ENCODE results near the gene ATP13A3. TPM values are rescaled to one million over a fixed set of nuclear protein-coding genes. Genes with fewer than 3 reads are reported as not detected.
"Not testable (repeated sequence)": the region's sequence is repeated elsewhere in the genome, so short reads cannot be mapped to it uniquely, and the experiment has no call there.

Gene ATP13A3
- total and polyA plus RNA-seq, 7 donors: 10.9 to 82.7 (median 50.4) TPM

DNA sequence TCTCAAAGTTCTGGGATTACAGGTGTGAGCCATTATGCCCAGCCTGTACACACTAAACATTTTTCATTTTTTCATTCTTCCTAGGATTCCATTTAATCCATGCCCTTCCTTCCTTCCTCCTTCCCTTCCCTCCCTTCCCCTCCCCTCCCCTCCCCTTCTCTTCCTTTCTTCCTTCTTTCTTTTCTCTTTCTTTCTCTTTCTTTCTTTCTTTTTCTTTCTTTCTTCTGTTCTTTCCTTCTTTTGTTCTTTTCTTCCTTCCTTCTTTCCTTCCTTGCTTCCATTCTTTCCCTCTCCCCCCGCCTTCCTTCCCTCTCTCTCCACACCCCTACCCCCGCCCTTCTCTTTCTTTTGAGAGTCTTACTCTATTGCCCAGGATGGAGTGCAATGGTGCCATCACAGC lies 40.9 kb upstream of the ATP13A3 start:
- DNase-seq: no peak
- Histone ChIP-seq H3K36me3 (no peaks in the 10 kb centered on the region), H3K4me1 (no peaks in the 10 kb centered on the region), H3K27ac (peak overlapping the region in 2 of 4 donors; percentile 12 to 42), H3K9me3 (no peaks in the 10 kb centered on the region), H3K4me3 (no peak overlapping the region), H3K27me3 (no peaks in the 10 kb centered on the region)
- WGBS, 2 donors: 94% methylated on average over 2 of the region's 2 CpGs
- no peak for TF ChIP-seq POLR2A (IDR thresholded peaks at IDR 0.05)
- TF ChIP-seq, protein P1, sequence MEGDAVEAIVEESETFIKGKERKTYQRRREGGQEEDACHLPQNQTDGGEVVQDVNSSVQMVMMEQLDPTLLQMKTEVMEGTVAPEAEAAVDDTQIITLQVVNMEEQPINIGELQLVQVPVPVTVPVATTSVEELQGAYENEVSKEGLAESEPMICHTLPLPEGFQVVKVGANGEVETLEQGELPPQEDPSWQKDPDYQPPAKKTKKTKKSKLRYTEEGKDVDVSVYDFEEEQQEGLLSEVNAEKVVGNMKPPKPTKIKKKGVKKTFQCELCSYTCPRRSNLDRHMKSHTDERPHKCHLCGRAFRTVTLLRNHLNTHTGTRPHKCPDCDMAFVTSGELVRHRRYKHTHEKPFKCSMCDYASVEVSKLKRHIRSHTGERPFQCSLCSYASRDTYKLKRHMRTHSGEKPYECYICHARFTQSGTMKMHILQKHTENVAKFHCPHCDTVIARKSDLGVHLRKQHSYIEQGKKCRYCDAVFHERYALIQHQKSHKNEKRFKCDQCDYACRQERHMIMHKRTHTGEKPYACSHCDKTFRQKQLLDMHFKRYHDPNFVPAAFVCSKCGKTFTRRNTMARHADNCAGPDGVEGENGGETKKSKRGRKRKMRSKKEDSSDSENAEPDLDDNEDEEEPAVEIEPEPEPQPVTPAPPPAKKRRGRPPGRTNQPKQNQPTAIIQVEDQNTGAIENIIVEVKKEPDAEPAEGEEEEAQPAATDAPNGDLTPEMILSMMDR (IDR thresholded peaks at IDR 0.05): no peak
- TF ChIP-seq EP300 (IDR thresholded peaks at IDR 0.05): no peak
- no peak for TF ChIP-seq POLR2AphosphoS5 (IDR thresholded peaks at IDR 0.05)
- intact Hi-C loops (cut with DNase I): no loop called here

DNA sequence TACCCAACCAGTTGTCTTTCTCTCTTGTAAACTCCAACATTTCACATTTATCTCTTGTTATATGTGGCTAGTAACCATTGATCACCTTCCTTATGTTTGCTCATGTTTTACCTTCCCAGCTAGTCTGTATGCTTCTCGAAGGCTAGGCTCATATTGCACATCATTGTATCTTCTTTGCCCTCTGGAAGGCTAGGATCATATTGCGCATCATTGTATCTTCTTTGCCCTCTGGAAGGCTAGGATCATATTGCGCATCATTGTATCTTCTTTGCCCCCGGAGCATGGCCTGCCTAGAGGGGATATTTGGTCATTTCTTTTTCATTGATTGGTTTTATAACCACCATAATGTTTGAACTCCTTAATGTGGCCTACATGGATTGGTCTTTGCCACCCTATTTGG lies 39.4 kb upstream of the ATP13A3 start:
- no peaks in the 10 kb centered on the region for H3K4me1 ChIP-seq
- intact Hi-C loops (cut with DNase I): no loop called here
- no peak overlapping the region for H3K4me3 ChIP-seq
- no peak for DNase-seq
- no peak for TF ChIP-seq POLR2AphosphoS5 (IDR thresholded peaks at IDR 0.05)
- no peak for TF ChIP-seq EP300 (IDR thresholded peaks at IDR 0.05)
- TF ChIP-seq, protein P1 (IDR thresholded peaks at IDR 0.05): no peak
- no peak for TF ChIP-seq POLR2A (IDR thresholded peaks at IDR 0.05)
- no peaks in the 10 kb centered on the region for H3K27me3 ChIP-seq
- WGBS, 2 donors: 95% methylated on average over 4 of the region's 4 CpGs
- H3K9me3 ChIP-seq: no peaks in the 10 kb centered on the region
- no peaks in the 10 kb centered on the region for H3K36me3 ChIP-seq
- H3K27ac ChIP-seq: no peak overlapping the region

DNA sequence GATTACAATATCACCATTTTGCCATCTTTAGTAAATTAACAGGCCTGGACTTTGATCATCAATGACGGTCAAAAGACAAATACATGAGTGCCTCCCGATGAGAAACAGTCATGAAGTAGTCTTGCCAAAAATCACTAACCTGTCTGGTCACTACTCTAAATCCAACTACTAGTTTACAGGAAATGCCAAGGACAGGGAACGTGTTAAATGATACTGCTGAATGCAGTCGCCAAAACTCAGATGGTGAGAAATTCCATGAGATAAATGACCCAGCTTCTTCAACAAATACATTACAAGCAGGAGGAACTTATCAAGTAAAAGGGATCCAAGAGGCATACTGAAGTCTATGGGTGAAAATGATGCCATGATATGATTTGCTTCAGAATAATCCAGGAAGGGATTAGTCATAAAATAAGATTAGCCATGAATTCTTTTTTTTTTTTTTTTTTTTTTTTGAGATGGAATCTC lies 35.8 kb upstream of the ATP13A3 start:
- no peaks in the 10 kb centered on the region for H3K4me1 ChIP-seq
- H3K36me3 ChIP-seq: no peaks in the 10 kb centered on the region
- intact Hi-C loops (cut with DNase I): no loop called here
- H3K27me3 ChIP-seq: no peaks in the 10 kb centered on the region
- no peak for DNase-seq
- H3K9me3 ChIP-seq: no peaks in the 10 kb centered on the region
- no peak overlapping the region for H3K4me3 ChIP-seq
- no peak overlapping the region for H3K27ac ChIP-seq
- TF ChIP-seq EP300 (IDR thresholded peaks at IDR 0.05): no peak
- TF ChIP-seq POLR2AphosphoS5 (IDR thresholded peaks at IDR 0.05): no peak
- no peak for TF ChIP-seq POLR2A (IDR thresholded peaks at IDR 0.05)
- TF ChIP-seq, protein P1 (IDR thresholded peaks at IDR 0.05): no peak
- WGBS, 2 donors: 66 to 77% methylated on average over 4 of the region's 4 CpGs

DNA sequence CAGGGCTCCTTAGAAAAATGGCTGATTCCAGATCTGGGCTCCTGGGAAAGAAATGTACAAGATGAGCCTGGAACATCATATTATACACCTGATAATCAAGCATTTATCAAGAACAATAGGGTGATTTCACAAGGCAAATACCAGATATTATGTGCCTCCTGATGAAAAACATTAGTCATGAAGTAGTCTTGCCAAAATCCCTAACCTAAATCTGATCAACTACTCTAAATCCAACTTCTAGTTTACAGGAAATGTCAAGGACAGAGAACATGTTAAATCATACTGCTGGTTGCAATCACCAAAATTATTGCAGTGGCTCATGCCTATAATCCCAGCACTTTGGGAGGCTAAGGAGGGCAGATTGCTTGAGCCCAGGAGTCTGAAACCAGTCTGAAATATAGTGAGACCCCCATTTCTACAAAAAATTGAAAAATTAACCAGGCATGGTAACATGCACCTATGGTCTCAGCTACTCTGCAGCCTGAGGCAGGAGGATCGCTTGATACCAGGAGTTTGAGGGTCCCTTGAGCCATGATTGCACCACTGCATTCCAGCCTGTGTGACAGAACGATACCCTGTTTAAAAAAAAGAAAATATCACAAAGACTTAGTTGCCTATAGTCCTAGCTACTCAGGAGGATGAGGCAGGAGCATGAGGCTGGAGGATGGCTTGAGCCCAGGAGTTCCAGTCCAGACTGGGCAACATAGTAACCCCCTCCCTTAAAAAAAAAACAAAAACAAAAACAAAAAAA lies 34.9 kb upstream of the ATP13A3 start:
- 89 to 91% methylated on average over 2 of the region's 2 CpGs for WGBS, 2 donors
- no peak for DNase-seq
- Histone ChIP-seq H3K27me3 (no peaks in the 10 kb centered on the region), H3K4me1 (no peaks in the 10 kb centered on the region), H3K27ac (no peak overlapping the region), H3K4me3 (no peak overlapping the region), H3K36me3 (no peaks in the 10 kb centered on the region), H3K9me3 (no peaks in the 10 kb centered on the region)
- intact Hi-C loops (cut with DNase I): no loop called here
- peak in 1 of 4 donors; percentile 24 for TF ChIP-seq POLR2AphosphoS5 (IDR thresholded peaks at IDR 0.05)
- TF ChIP-seq EP300 (IDR thresholded peaks at IDR 0.05): no peak

DNA sequence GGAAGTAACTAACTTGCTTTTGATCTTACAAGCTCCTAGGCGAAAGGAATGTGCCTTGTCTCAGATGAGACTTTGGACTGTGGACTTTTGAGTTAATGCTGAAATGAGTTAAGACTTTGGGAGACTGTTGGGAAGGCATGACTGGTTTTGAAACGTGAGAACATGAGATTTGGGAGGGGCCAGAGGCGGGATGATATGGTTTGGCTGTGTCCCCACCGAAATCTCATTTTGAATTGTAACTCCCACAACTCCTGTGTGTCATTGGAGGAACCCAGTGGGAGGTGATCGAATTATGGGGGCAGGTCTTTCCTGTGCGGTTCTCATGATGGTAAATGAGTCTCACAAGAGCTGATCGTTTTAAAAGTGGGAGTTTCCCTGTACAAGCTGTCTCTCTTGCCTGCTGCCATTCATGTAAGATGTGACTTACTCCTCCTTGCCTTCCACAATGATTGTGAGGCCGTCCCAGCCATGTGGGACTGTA lies 33.9 kb upstream of the ATP13A3 start:
- H3K4me3 ChIP-seq; DNase-seq; H3K27me3 ChIP-seq; H3K4me1 ChIP-seq; H3K9me3 ChIP-seq; H3K27ac ChIP-seq; intact Hi-C loops (cut with DNase I); H3K36me3 ChIP-seq: not testable (repeated sequence)
- WGBS, 2 donors: 24 to 58% methylated on average over 8 of the region's 8 CpGs

DNA sequence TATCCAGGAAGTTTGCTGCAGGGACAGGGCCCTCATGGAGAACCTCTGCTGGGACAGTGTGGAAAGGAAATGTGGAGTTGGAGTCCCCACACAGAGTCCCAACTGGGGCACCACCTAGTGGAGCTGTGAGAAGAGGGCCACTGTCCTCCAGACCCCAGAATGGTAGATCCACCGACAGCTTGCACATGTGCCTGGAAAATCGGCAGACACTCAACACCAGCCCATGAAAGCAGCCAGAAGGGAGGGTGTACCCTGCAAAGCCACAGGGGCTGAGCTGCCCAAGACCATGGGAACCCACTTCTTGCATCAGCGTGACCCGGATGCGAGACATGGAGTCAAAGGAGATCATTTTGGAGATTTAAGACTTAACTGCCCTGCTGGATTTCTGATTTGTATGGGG lies 33.4 kb upstream of the ATP13A3 start:
- H3K4me3 ChIP-seq; H3K36me3 ChIP-seq; H3K4me1 ChIP-seq; H3K27ac ChIP-seq; intact Hi-C loops (cut with DNase I); H3K27me3 ChIP-seq; H3K9me3 ChIP-seq; DNase-seq: not testable (repeated sequence)
- WGBS, 2 donors: 78 to 94% methylated on average over 5 of the region's 5 CpGs
